Measurements from ENCODE around the gene EPHA2.

Gene EPHA2

GRCh38 chr1:16183179-16183578 lies 27.3 kb upstream of the EPHA2 start:
- TF ChIP-seq CTCF (IDR thresholded peaks at IDR 0.05; ENCODE audit: extremely low read depth, missing control alignments): no peak
- no peak for DNase-seq (ENCODE audit: low spot score)

GRCh38 chr1:16181887-16182719 lies 26.2 kb upstream of the EPHA2 start:
- TF ChIP-seq CTCF (IDR thresholded peaks at IDR 0.05; ENCODE audit: extremely low read depth, missing control alignments): no peak
- no peak for DNase-seq (ENCODE audit: low spot score)

GRCh38 chr1:16180291-16180824 lies 24.5 kb upstream of the EPHA2 start:
- no peak for DNase-seq (ENCODE audit: low spot score)
- TF ChIP-seq CTCF (IDR thresholded peaks at IDR 0.05; ENCODE audit: extremely low read depth, missing control alignments): no peak

GRCh38 chr1:16178596-16179497 lies 23.0 kb upstream of the EPHA2 start:
- TF ChIP-seq CTCF (IDR thresholded peaks at IDR 0.05; ENCODE audit: extremely low read depth, missing control alignments): no peak
- DNase-seq (ENCODE audit: low spot score): no peak

GRCh38 chr1:16177306-16177705 lies 21.4 kb upstream of the EPHA2 start:
- no peak for DNase-seq (ENCODE audit: low spot score)
- TF ChIP-seq CTCF (IDR thresholded peaks at IDR 0.05; ENCODE audit: extremely low read depth, missing control alignments): no peak

- DNase-seq (ENCODE audit: low spot score): no peak
- no peak for TF ChIP-seq CTCF (IDR thresholded peaks at IDR 0.05; ENCODE audit: extremely low read depth, missing control alignments)
These were observed 20.8 kb upstream of the EPHA2 start for GRCh38 chr1:16176653-16177052.

Measured in GM20000 (cell line).